ENCODE data around the gene USO1. TPM values are rescaled to one million over a fixed set of nuclear protein-coding genes. Genes with fewer than 3 reads are reported as not detected.
A peak's percentile ranks its signal among the peaks of the same experiment; 100 is the strongest.

The USO1 gene
- total and polyA plus RNA-seq, 2 of the 13 experiments (the other 11 are each of a cell fraction or from before 2014, with no cell fraction given): 52.2 to 87.7 TPM

DNA sequence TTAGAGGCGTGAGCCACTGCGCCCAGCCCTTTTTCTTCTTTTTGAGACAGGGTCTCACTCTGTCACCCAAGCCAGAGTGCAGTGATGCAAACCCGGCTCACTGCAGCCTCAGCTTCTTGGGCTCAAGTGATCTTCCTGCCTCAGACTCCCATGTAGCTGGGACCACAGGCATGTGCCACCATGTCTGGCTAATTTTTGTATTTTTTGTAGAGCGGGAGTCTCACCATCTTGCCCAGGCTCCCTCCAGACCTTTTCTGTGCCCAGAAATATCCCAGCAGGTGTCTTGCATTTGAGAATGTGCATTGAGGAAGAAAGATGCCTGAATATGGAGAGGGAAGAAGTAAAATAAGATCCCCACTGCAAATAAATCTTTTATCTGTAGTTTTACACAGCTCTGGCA, 119.2 kb downstream of the USO1 start:
- H3K27me3 ChIP-seq (ENCODE audit: control insufficient read depth in 1 of 2, insufficient read depth in 2 of 2, low read length in 2 of 2): no peaks in the 10 kb centered on the region
- no peak overlapping the region for H3K4me2 ChIP-seq (ENCODE audit: low read depth, low read length)
- DNase-seq (ENCODE audit: low spot score): no peak
- ChIA-PET POLR2A (no interaction called here), CTCF (ENCODE audit: low intra/inter-chr PET ratio, low total read pairs) (no interaction called here)
- BruUV-seq (replicated peaks): no TSS peak
- no peaks in the 10 kb centered on the region for H3K36me3 ChIP-seq (replicated peaks in 1 of 2; ENCODE audit: control insufficient read depth in 1 of 2, insufficient read depth in 2 of 2, low read length in 2 of 2)
- no peak for FAIRE-seq
- no peak overlapping the region for H3K9ac ChIP-seq (ENCODE audit: insufficient read depth, low read depth, low read length)
- in situ Hi-C loops (cut with HindIII; ENCODE audit: extremely low pct_ligation_motif_present, low pct_unique_long_range_greater_than_20kb) (no loop called here), intact Hi-C loops (cut with micrococcal nuclease; ENCODE audit: unreplicated experiment) (no loop called here)
- H3K9me3 ChIP-seq (ENCODE audit: low read length): no peaks in the 10 kb centered on the region
- H3K27ac ChIP-seq (ENCODE audit: extremely low read length, insufficient read depth, low read length): peak overlapping the region; percentile 23
- H3K79me2 ChIP-seq (ENCODE audit: insufficient read depth, low read length): no peaks in the 10 kb centered on the region
- H4K20me1 ChIP-seq (ENCODE audit: insufficient read depth, low read length): no peaks in the 10 kb centered on the region
- peaks cover 55% of the 10 kb centered on the region for H3K4me1 ChIP-seq (ENCODE audit: insufficient read depth, low read length)
- ATAC-seq: no peak
- H2AFZ ChIP-seq (ENCODE audit: low read length): no peak overlapping the region
- 97% methylated on average over 4 of the region's 4 CpGs for WGBS (ENCODE audit: low lambda C conversion rate)
- TF ChIP-seq ZNF891 (CRISPR knock-in tag; IDR thresholded peaks at IDR 0.05): no peak
- TF ChIP-seq, protein P1, sequence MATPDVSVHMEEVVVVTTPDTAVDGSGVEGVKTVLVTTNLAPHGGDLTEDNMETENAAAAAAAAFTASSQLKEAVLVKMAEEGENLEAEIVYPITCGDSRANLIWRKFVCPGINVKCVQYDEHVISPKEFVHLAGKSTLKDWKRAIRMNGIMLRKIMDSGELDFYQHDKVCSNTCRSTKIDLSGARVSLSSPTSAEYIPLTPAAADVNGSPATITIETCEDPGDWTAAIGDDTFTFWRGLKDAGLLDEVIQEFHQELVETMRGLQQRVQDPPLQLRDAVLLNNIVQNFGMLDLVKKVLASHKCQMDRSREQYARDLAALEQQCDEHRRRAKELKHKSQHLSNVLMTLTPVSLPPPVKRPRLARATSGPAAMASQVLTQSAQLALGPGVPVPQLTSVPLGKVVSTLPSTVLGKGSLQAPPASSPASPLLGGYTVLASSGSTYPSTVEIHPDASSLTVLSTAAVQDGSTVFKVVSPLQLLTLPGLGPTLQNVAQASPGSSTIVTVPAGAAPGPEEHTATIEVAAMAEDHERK (CRISPR knock-in tag; IDR thresholded peaks at IDR 0.05; ENCODE audit: low read depth): no peak
- no peak for TF ChIP-seq ZSCAN25 (CRISPR knock-in tag; IDR thresholded peaks at IDR 0.05)
- no peak for TF ChIP-seq TCF7 (IDR thresholded peaks at IDR 0.05; ENCODE audit: low read depth)
- TF ChIP-seq KDM6A (CRISPR knock-in tag; IDR thresholded peaks at IDR 0.05; ENCODE audit: low read depth): no peak
- TF ChIP-seq PCBP2 (optimal IDR thresholded peaks at IDR 0.05; ENCODE audit: low read depth, low read length, poor library complexity, severe bottlenecking): no peak
- TF ChIP-seq, protein P2, sequence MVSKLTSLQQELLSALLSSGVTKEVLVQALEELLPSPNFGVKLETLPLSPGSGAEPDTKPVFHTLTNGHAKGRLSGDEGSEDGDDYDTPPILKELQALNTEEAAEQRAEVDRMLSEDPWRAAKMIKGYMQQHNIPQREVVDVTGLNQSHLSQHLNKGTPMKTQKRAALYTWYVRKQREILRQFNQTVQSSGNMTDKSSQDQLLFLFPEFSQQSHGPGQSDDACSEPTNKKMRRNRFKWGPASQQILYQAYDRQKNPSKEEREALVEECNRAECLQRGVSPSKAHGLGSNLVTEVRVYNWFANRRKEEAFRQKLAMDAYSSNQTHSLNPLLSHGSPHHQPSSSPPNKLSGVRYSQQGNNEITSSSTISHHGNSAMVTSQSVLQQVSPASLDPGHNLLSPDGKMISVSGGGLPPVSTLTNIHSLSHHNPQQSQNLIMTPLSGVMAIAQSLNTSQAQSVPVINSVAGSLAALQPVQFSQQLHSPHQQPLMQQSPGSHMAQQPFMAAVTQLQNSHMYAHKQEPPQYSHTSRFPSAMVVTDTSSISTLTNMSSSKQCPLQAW (CRISPR knock-in tag; IDR thresholded peaks at IDR 0.05): no peak
- TF ChIP-seq ZNF484 (CRISPR knock-in tag; IDR thresholded peaks at IDR 0.05; ENCODE audit: borderline replicate concordance, low read depth): no peak
- TF ChIP-seq, protein P3, sequence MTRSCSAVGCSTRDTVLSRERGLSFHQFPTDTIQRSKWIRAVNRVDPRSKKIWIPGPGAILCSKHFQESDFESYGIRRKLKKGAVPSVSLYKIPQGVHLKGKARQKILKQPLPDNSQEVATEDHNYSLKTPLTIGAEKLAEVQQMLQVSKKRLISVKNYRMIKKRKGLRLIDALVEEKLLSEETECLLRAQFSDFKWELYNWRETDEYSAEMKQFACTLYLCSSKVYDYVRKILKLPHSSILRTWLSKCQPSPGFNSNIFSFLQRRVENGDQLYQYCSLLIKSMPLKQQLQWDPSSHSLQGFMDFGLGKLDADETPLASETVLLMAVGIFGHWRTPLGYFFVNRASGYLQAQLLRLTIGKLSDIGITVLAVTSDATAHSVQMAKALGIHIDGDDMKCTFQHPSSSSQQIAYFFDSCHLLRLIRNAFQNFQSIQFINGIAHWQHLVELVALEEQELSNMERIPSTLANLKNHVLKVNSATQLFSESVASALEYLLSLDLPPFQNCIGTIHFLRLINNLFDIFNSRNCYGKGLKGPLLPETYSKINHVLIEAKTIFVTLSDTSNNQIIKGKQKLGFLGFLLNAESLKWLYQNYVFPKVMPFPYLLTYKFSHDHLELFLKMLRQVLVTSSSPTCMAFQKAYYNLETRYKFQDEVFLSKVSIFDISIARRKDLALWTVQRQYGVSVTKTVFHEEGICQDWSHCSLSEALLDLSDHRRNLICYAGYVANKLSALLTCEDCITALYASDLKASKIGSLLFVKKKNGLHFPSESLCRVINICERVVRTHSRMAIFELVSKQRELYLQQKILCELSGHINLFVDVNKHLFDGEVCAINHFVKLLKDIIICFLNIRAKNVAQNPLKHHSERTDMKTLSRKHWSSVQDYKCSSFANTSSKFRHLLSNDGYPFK (CRISPR knock-in tag; IDR thresholded peaks at IDR 0.05; ENCODE audit: borderline replicate concordance): no peak
- H3K4me3 ChIP-seq (replicated peaks in 1 of 3; ENCODE audit: insufficient read depth in 1 of 3, low read depth in 2 of 3, low read length in 3 of 3): no peak overlapping the region
